GM19468 (cell line): ENCODE data around the gene MS4A15.
"Not testable (repeated sequence)": the region's sequence is repeated elsewhere in the genome, so short reads cannot be mapped to it uniquely, and the experiment has no call there.

Source experiments
- ATAC-seq: cut with Tn5 transposase; IDR thresholded peaks from one replicate; pipeline ENCODE4 v1.9.1; 2021; ENCODE audit warnings: mild to moderate bottlenecking, moderate library complexity, moderate number of reproducible peaks; ENCODE audit not compliant: unreplicated experiment; ENCODE audit errors: extremely low read depth

Gene MS4A15

DNA sequence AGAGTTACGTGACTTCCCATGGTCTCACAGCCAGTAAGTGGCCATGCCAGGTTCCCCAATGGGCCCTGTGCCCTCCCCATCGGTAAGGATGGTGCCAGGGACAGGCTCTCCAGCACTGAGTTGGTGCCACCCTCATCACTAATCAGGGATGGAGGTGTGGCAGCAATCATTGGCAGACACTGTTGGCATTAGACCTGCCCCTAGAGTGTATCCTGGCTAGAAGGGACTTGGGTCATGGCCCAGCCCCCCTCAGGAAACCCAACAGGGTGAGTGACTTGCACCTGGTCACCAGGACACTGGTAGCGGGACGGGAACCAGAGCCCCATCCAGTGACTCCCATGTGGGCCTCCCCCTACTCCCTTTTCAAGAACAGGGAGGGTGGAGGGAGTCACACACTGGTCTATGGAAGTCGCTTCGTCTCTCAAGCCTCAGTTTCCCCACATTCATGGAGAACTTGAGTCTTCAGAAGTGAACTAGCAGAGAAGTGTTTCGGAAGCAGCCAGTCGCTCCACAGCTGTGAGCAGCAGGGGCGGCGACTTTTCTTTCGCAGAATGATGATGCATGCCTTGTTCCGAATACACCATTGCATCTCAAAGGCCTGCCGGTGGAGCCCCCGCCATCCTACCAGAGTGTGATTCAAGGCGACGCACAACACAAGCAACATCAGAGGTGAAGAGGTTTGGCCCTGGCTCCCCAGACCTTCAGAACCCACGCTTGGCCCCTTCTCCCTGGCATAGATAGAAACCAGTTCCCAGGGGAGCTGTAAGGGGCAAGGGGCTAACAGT, 41.4 kb downstream of the MS4A15 start:
- no peak for ATAC-seq

DNA sequence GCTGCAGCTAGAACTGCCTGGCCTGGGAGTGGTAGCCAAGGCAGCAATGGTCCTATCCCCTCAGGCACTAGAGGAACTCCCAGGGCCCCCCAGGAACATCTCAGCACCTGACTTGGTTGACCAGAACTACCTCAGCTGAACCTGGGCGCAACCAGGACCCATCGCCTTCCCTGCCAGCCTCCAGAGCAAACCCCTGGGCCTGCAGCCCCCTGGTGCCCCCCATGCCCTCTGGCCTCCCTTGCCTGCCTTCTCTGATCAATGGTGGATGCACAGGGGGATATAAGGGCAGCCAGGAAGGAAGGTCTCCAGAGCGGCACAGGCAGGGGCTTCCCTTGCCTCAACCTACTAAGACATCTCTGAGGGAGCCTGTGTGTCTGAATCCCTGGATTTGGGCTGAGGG, 42.0 kb downstream of the MS4A15 start:
- no peak for ATAC-seq

DNA sequence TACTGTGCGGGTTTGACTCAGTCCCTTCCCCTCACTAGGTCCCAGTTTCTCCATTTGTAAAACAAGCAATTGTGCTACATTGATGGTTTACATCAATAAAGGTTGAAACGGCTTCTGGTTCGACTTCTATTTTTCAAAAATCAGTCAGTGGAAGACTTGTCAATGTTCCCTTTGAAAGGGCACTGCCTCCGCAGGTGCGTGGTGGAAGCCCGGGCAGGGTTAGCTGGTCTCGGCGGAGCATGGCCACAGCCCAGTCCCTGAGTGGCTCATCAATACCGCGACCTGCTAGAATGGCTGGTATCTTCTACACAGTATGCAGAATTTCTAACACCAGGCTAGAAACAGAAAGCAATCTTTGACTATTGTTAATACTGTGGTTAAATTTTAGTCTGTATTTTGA, 44.5 kb downstream of the MS4A15 start:
- ATAC-seq, result no peak

GRCh38 chr11:60803273-60803936, 46.7 kb downstream of the MS4A15 start:
- no peak for ATAC-seq

DNA sequence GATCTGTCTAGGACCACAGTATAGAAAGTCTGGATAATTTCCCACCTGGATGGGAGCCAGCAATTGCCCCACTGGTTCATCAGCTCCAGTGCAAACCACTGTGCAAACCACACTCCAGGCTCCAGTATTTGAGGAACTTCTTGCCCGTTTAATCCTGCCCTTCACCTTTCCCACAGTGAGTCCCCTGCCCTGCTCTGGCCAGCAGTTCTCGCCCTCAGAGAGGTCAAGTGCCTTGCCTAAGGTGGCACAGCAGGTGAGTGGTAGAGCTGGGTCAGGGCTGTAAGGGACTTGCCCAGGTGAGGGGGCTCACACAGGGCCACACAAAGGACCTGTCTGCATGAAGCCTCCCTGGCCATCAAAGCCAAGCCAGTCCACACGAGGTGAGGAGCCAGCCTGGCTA, 52.6 kb downstream of the MS4A15 start:
- ATAC-seq, result no peak

GRCh38 chr11:60809691-60810090, 53.0 kb downstream of the MS4A15 start:
- ATAC-seq, result no peak

DNA sequence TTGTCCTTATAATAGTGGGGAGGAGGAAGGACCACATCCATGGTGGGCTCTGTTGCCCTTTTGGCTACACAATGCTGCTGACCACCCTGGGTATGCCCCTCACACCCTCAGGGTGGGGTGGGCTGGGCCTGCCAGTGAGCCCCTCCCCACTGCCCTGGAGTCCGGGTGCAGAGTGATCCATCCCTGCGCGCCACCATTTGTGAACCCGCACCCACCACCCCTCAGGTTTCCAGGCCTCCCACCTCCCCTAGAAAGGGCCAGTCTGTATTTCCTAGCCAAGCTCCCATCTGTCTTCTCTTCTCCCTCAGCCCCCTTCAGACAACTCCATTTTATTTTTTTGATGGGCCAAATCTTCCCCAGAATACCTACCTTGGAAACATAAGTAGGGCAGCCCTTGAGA, 53.5 kb downstream of the MS4A15 start:
- ATAC-seq, result no peak

DNA sequence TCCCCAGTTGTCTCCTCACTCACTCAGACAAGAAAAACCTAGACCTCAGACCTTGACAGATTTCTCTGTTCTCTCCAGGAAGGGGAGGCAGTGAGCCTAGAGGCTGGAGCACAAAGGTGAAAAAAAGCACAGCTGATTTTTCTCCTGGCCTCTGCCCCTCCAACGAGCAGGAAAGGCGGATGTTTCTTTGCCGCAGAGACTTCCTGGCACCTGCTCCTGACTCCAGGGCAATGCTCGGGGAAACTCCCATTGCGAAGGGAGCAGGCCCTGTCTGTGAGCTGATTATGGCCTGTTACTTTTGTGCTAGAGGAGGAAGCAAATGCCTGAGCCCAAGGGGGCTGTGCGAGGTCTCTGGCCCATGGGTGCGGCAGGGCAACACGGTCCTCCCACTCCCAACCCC, 53.9 kb downstream of the MS4A15 start:
- no peak for ATAC-seq

DNA sequence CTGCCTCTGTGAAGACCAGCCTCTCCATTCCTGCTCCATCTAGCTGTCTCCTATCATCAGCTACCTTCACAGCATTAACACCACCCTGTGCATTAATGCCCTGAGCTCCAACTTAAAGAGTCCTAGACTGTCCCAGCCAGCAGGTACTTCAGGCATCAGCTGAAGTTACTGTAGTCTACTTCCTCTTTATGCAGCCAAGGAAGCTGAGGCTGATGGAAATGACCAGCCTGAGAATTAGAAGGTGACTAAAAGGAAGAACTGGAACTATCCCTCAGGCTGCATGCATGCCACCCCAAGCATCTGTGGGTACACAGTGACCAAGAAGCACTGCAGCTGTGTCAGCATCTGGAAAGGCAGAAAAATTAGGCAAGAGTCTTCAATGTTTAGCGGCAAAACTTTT, 56.7 kb downstream of the MS4A15 start:
- no peak for ATAC-seq

GRCh38 chr11:60814112-60814511, 57.4 kb downstream of the MS4A15 start:
- no peak for ATAC-seq

- ATAC-seq, result no peak
Measured at GRCh38 chr11:60816590-60817157, 60.0 kb downstream of the MS4A15 start.

GRCh38 chr11:60818057-60818456, 61.4 kb downstream of the MS4A15 start:
- no peak for ATAC-seq

DNA sequence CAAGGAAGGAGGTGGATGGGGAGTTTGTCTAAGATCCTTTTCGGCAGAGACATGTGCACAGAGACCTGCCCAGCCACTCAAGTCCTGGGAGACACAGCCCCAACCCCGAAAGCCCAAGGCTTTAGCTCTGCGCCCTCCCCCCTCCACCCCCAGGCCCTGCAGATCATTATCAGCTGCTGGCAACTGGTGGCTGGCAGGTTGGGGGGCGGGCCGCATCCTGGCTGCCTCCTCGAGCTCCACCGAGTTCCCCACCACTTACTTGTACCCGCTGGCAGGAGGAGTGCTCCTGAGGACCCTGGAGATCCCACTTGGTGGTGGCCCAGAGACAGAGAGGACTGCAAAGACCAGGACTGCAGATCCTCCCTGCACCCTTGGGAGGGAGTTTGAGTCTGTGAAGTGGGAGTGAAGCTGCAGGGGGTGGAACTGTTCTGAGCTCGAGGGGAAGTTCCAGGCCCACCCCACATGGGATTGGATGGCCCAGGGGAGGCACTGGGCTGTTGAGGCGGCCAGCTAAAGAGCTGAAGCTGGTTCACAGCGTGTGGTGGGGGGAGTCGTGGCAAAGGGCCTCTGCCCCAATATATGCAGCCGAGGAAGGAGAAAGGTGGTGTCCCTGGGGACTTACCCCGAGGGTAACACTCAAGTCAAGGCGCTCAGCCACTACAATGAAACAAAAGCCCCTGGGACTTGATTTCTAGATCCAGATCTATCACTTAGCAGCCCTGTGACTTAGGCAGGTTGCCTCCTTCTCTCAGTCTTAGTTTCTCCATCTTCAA, 65.3 kb downstream of the MS4A15 start:
- ATAC-seq, result no peak

DNA sequence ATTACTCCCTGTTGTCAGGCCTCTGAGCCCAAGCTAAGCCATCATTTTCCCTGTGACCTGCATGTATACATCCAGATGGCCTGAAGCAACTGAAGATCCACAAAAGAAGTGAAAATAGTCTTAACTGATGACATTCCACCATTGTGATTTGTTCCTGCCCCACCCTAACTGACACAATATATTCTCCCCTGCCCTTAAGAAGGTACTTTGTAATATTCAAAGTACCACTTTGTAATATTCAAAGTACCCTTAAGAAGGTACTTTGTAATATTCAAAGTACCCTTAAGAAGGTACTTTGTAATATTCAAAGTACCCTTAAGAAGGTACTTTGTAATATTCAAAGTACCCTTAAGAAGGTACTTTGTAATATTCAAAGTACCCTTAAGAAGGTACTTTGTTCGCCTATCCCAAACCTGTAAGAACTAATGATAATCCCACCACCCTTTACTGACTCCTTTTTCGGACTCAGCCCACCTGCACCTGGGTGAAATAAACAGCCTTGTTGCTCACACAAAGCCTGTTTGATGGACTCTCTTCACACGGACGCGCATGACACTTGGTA, 67.2 kb downstream of the MS4A15 start:
- ATAC-seq, result not testable (repeated sequence)

GRCh38 chr11:60825118-60825517, 68.5 kb downstream of the MS4A15 start:
- ATAC-seq, result no peak

DNA sequence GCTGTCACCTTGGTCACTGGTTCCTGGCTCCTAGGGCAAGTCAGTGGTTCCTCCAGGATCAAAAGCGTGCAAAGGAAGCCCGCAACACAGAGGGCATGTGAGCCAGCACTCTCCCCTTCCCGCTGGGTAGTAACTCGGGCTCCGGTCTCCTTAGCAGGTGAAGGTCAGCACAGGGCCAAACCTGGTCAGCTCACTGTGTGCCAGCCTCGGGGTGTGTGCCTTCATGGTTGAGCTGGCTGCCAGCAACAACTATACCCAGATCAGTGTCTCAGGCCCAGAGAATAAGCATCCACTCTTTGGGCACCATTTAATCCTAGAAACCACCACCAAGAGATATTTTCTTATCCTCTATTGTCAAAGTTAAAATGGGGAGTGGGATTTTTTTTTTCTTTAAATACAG, 69.1 kb downstream of the MS4A15 start:
- no peak for ATAC-seq
